Keratinocyte (primary cell): ENCODE data around the gene NEK9. TPM values are rescaled to one million over a fixed set of nuclear protein-coding genes. Genes with fewer than 3 reads are reported as not detected.

Experiments
- DNase-seq: peaks from one replicate; pipeline ENCODE4 v3.0.0-alpha.2; 2011; ENCODE audit warnings: low read depth, missing footprints, low spot score
- FAIRE-seq: peaks from 2 replicates; lab custom pipeline; 2011; peaks lifted over from hg19 to GRCh38; lab: Jason Lieb, UNC
- H2AFZ ChIP-seq: 2 replicates; pipeline ENCODE4 v1.6.0; 2012; ENCODE audit warnings: low read length, control low read depth, inconsistent platforms; ENCODE audit not compliant: control insufficient read depth
- H3K27ac ChIP-seq: 2 replicates; pipeline ENCODE4 v1.5.1; 2011; ENCODE audit warnings: low read length; ENCODE audit not compliant: control insufficient read depth, insufficient read depth
- H3K27me3 ChIP-seq: 3 replicates; pipeline ENCODE4 v1.6.0; 2011; ENCODE audit warnings: low read length; ENCODE audit not compliant: control insufficient read depth, insufficient read depth; ENCODE audit errors: extremely low read depth
- H3K36me3 ChIP-seq, 2 experiments: 2 replicates in 1 of 2; 3 replicates in 1 of 2; pipeline ENCODE4 v1.5.1; 2011; ENCODE audit warnings: low read length in 2 of 2, mild to moderate bottlenecking in 1 of 2; ENCODE audit not compliant: control insufficient read depth in 2 of 2, insufficient read depth in 2 of 2; ENCODE audit errors: extremely low read depth in 1 of 2
- H3K4me1 ChIP-seq: 3 replicates; pipeline ENCODE4 v1.5.1; 2011; ENCODE audit warnings: low read length; ENCODE audit not compliant: control insufficient read depth, insufficient read depth; ENCODE audit errors: extremely low read depth
- H3K4me2 ChIP-seq: 3 replicates; pipeline ENCODE4 v1.6.0; 2011; ENCODE audit warnings: low read depth, low read length; ENCODE audit not compliant: control insufficient read depth, insufficient read depth; ENCODE audit errors: extremely low read depth
- H3K4me3 ChIP-seq, 3 experiments: fragments of 200-600 bp in 1 of 3; sonication (generic) in 1 of 3; 2 replicates in 2 of 3; 3 replicates in 1 of 3; pipeline ENCODE4 v1.5.1; 2011 to 2016; ENCODE audit warnings: low read length in 3 of 3, mild to moderate bottlenecking in 3 of 3, control low read depth in 2 of 3, inconsistent platforms in 1 of 3, low read depth in 1 of 3, mixed read lengths in 1 of 3, mixed run types in 1 of 3, moderate library complexity in 1 of 3; ENCODE audit not compliant: control insufficient read depth in 2 of 3, insufficient read depth in 2 of 3; ENCODE audit errors: extremely low read depth in 1 of 3
- H3K79me2 ChIP-seq: 2 replicates; pipeline ENCODE4 v1.6.0; 2012; ENCODE audit warnings: low read length; ENCODE audit not compliant: control insufficient read depth, insufficient read depth
- H3K9ac ChIP-seq: 3 replicates; pipeline ENCODE4 v1.6.0; 2011; ENCODE audit warnings: low read length; ENCODE audit not compliant: control insufficient read depth, insufficient read depth; ENCODE audit errors: extremely low read depth
- H3K9me1 ChIP-seq: 3 replicates; pipeline ENCODE4 v1.6.0; 2011; ENCODE audit warnings: low read length; ENCODE audit not compliant: control insufficient read depth, insufficient read depth; ENCODE audit errors: extremely low read depth
- H3K9me3 ChIP-seq: 2 replicates; pipeline ENCODE4 v1.5.1; 2012; ENCODE audit warnings: low read depth, low read length; ENCODE audit not compliant: control insufficient read depth
- H4K20me1 ChIP-seq: 3 replicates; pipeline ENCODE4 v1.6.0; 2011; ENCODE audit warnings: low read length; ENCODE audit not compliant: control insufficient read depth, insufficient read depth; ENCODE audit errors: extremely low read depth
- CTCF ChIP-seq, 3 experiments: IDR thresholded peaks in 1 of 3; conservative IDR thresholded peaks in 1 of 3; optimal IDR thresholded peaks in 1 of 3; 2 replicates in 2 of 3; 3 replicates in 1 of 3; pipeline versions ENCODE3 to v1.5.1; 2011; ENCODE audit warnings: low read length in 3 of 3, mild to moderate bottlenecking in 3 of 3, moderate library complexity in 2 of 3, control low read depth in 1 of 3, inconsistent platforms in 1 of 3; ENCODE audit not compliant: insufficient read depth in 2 of 3; ENCODE audit errors: extremely low read depth in 1 of 3
- EZH2 ChIP-seq: IDR thresholded peaks from one replicate; pipeline ENCODE4 v1.6.1; 2012; ENCODE audit warnings: inconsistent platforms, mild to moderate bottlenecking, low read length, moderate library complexity
- dilution Hi-C: fragments of 300-500 bp; cut with MboI; formaldehyde crosslinking; loops from one replicate; pipeline ENCODE4 v1.7.0; 2020; ENCODE audit warnings: low sequenced_read_pairs; ENCODE audit not compliant: extremely low pct_ligation_motif_present
- polyA plus RNA-seq, 5 experiments: library from polyadenylated mRNA; depleted of rRNA in 3 of 5; stranded (reverse) in 3 of 5; stranded (forward) in 1 of 5; unstranded in 1 of 5; fragments of >200 nt; gene quantifications; 1 replicate in 1 of 5; 2 replicates in 3 of 5; 3 replicates in 1 of 5; pipeline versions ENCODE4 v1.2.1 to v1.2.3, GENCODE V29; 2011 to 2012; ENCODE audit warnings: missing spikeins in 2 of 5, low read depth in 1 of 5, low replicate concordance in 1 of 5

Gene NEK9
- polyA plus RNA-seq, 1 donor (not counting 4 experiments of a cell fraction or from before 2014, with no cell fraction given), result 43.7 TPM

- no peaks in the 10 kb centered on the region for H3K9me3 ChIP-seq
- no peaks in the 10 kb centered on the region for H4K20me1 ChIP-seq
- no peak for DNase-seq
- dilution Hi-C loops, result no loop called here
- no peaks in the 10 kb centered on the region for H3K4me1 ChIP-seq
- peak overlapping the region; percentile 40 for H3K27ac ChIP-seq
- TF ChIP-seq CTCF (optimal IDR thresholded peaks at IDR 0.05 in 1 of 3, IDR thresholded peaks at IDR 0.05 in 1 of 3, conservative IDR thresholded peaks at IDR 0.05 in 1 of 3; ENCODE audit: extremely low read depth in 1 of 3, insufficient read depth in 2 of 3, low read length in 3 of 3), result peak in 2 of 3 experiments; percentile 33 to 64
- no peak for TF ChIP-seq EZH2
- H3K4me2 ChIP-seq, result no peak overlapping the region
- H3K4me3 ChIP-seq, result no peak overlapping the region
- peak overlapping the region; percentile 4 for H3K9ac ChIP-seq
- H3K79me2 ChIP-seq, result peaks cover 53% of the 10 kb centered on the region
- no peak for FAIRE-seq
- no peak overlapping the region for H2AFZ ChIP-seq
- no peaks in the 10 kb centered on the region for H3K27me3 ChIP-seq
- no peaks in the 10 kb centered on the region for H3K9me1 ChIP-seq
- H3K36me3 ChIP-seq, result peaks cover 11 to 12% of the 10 kb centered on the region in 2 experiments
Observed at GRCh38 chr14:75147423-75148071, 20.7 kb upstream of the NEK9 start.

GRCh38 chr14:75144944-75145343 lies 18.1 kb upstream of the NEK9 start:
- dilution Hi-C loops, result no loop called here

More at GRCh38 chr14:75144944-75145343, 18.1 kb upstream of the NEK9 start:
- peaks cover 2% of the 10 kb centered on the region for H3K9me1 ChIP-seq
- no peak overlapping the region for H3K4me2 ChIP-seq
- no peak overlapping the region for H3K4me3 ChIP-seq
- no peak overlapping the region for H3K9ac ChIP-seq
- H4K20me1 ChIP-seq, result peaks cover 5% of the 10 kb centered on the region
- H3K9me3 ChIP-seq, result no peaks in the 10 kb centered on the region
- H3K27ac ChIP-seq, result no peak overlapping the region
- no peaks in the 10 kb centered on the region for H3K4me1 ChIP-seq
- peaks cover 10 to 17% of the 10 kb centered on the region in 2 experiments for H3K36me3 ChIP-seq
- FAIRE-seq (no peak), DNase-seq (no peak)
- H2AFZ ChIP-seq, result no peak overlapping the region
- TF ChIP-seq CTCF (optimal IDR thresholded peaks at IDR 0.05 in 1 of 3, IDR thresholded peaks at IDR 0.05 in 1 of 3, conservative IDR thresholded peaks at IDR 0.05 in 1 of 3; ENCODE audit: extremely low read depth in 1 of 3, insufficient read depth in 2 of 3, low read length in 3 of 3) (no peak), EZH2 (no peak)
- no peaks in the 10 kb centered on the region for H3K27me3 ChIP-seq
- H3K79me2 ChIP-seq, result peaks cover 56% of the 10 kb centered on the region
